Endothelial cell (in vitro differentiated cells): ENCODE measurements around the gene PTCHD1. TPM values are rescaled to one million over a fixed set of nuclear protein-coding genes. Genes with fewer than 3 reads are reported as not detected.

Experiments
- DNase-seq: peaks from one replicate; pipeline ENCODE4 v3.0.0; 2021; ENCODE audit warnings: low spot score
- H3K27ac Mint-ChIP-seq: one replicate; pipeline ENCODE4 v1.8.0; 2021; ENCODE audit warnings: mixed read lengths, inconsistent platforms; ENCODE audit not compliant: unreplicated experiment
- H3K27me3 Mint-ChIP-seq: one replicate; pipeline ENCODE4 v1.8.0; 2021; ENCODE audit warnings: mild to moderate bottlenecking, moderate library complexity, mixed read lengths, inconsistent platforms; ENCODE audit not compliant: unreplicated experiment
- H3K36me3 Mint-ChIP-seq: one replicate; pipeline ENCODE4 v1.8.0; 2021; ENCODE audit warnings: mild to moderate bottlenecking, low read depth, mixed read lengths, inconsistent platforms; ENCODE audit not compliant: unreplicated experiment
- H3K4me1 Mint-ChIP-seq: one replicate; pipeline ENCODE4 v1.8.0; 2021; ENCODE audit warnings: mild to moderate bottlenecking, mixed read lengths, inconsistent platforms; ENCODE audit not compliant: unreplicated experiment
- H3K4me3 Mint-ChIP-seq: one replicate; pipeline ENCODE4 v1.8.0; 2021; ENCODE audit warnings: mild to moderate bottlenecking, mixed read lengths, inconsistent platforms; ENCODE audit not compliant: unreplicated experiment
- H3K9me3 Mint-ChIP-seq: one replicate; pipeline ENCODE4 v1.8.0; 2021; ENCODE audit warnings: mixed read lengths, inconsistent platforms; ENCODE audit not compliant: unreplicated experiment
- CTCF ChIP-seq: fragments of 200-600 bp; sonication (generic); IDR thresholded peaks from one replicate; pipeline ENCODE4 v1.5.0; 2021; ENCODE audit warnings: antibody characterized with exemption; ENCODE audit not compliant: unreplicated experiment
- total RNA-seq: library from RNA; stranded (reverse); fragmentation: NEBNext Ultra II Directional; extraction: Animal tissue kit (Norgen Biotek cat#: 25700); gene quantifications from one replicate; pipeline ENCODE4 v1.2.1, GENCODE V29; 2021; ENCODE audit not compliant: unreplicated experiment

Gene PTCHD1
- total RNA-seq, 1 donor from 2014 or later, result 0.87 TPM

- Mint-ChIP-seq H3K9me3 (no peaks in the 10 kb centered on the region), H3K4me1 (peaks cover 9% of the 10 kb centered on the region), H3K27me3 (peaks cover 10% of the 10 kb centered on the region), H3K4me3 (peak overlapping the region; percentile 71), H3K27ac (no peak overlapping the region), H3K36me3 (no peaks in the 10 kb centered on the region)
- TF ChIP-seq CTCF, result no peak
- DNase-seq, result peak; percentile 14
These were observed 668 bp upstream of the PTCHD1 start for GRCh38 chrX:23333842-23334520.

GRCh38 chrX:23334521-23334847, 165 bp upstream of the PTCHD1 start:
- Mint-ChIP-seq H3K4me1 (peaks cover 9% of the 10 kb centered on the region), H3K4me3 (no peak overlapping the region), H3K9me3 (no peaks in the 10 kb centered on the region), H3K36me3 (no peaks in the 10 kb centered on the region), H3K27me3 (peaks cover 10% of the 10 kb centered on the region), H3K27ac (no peak overlapping the region)
- DNase-seq, result no peak
- no peak for TF ChIP-seq CTCF

- no peak overlapping the region for H3K27ac Mint-ChIP-seq
- H3K9me3 Mint-ChIP-seq, result no peaks in the 10 kb centered on the region
- DNase-seq, result no peak
- H3K36me3 Mint-ChIP-seq, result no peaks in the 10 kb centered on the region
- TF ChIP-seq CTCF, result no peak
- peaks cover 3% of the 10 kb centered on the region for H3K4me1 Mint-ChIP-seq
- H3K4me3 Mint-ChIP-seq, result no peak overlapping the region
- H3K27me3 Mint-ChIP-seq, result peaks cover 3% of the 10 kb centered on the region
These were observed 3.7 kb downstream of the PTCHD1 start for GRCh38 chrX:23338334-23338733.

- H3K27me3 Mint-ChIP-seq, result no peaks in the 10 kb centered on the region
- no peak for TF ChIP-seq CTCF
- no peaks in the 10 kb centered on the region for H3K4me1 Mint-ChIP-seq
- no peak overlapping the region for H3K4me3 Mint-ChIP-seq
- no peak overlapping the region for H3K27ac Mint-ChIP-seq
- no peaks in the 10 kb centered on the region for H3K36me3 Mint-ChIP-seq
- no peak for DNase-seq
- H3K9me3 Mint-ChIP-seq, result no peaks in the 10 kb centered on the region
These were observed 6.8 kb downstream of the PTCHD1 start for GRCh38 chrX:23341452-23341851.

- no peaks in the 10 kb centered on the region for H3K9me3 Mint-ChIP-seq
- TF ChIP-seq CTCF, result no peak
- H3K27ac Mint-ChIP-seq, result no peak overlapping the region
- no peaks in the 10 kb centered on the region for H3K36me3 Mint-ChIP-seq
- H3K4me3 Mint-ChIP-seq, result no peak overlapping the region
- no peak for DNase-seq
- no peaks in the 10 kb centered on the region for H3K4me1 Mint-ChIP-seq
- H3K27me3 Mint-ChIP-seq, result no peaks in the 10 kb centered on the region
These were observed 9.7 kb downstream of the PTCHD1 start for GRCh38 chrX:23344238-23344903.
